GM13977 (cell line): ENCODE results near the gene SSH2.
A peak's percentile ranks its signal among the peaks of the same experiment; 100 is the strongest.
"Not testable (repeated sequence)": the region's sequence is repeated elsewhere in the genome, so short reads cannot be mapped to it uniquely, and the experiment has no call there.

Experiments used
- DNase-seq: peaks from one replicate; pipeline ENCODE4 v3.0.0; 2012; ENCODE audit warnings: low spot score
- CTCF ChIP-seq: IDR thresholded peaks from 2 replicates; pipeline ENCODE4 v1.5.1; 2012; ENCODE audit warnings: mild to moderate bottlenecking, control low read depth; ENCODE audit not compliant: insufficient read depth; ENCODE audit errors: extremely low read depth, missing control alignments
- in situ Hi-C: fragments of 300-500 bp; cut with MboI; formaldehyde crosslinking; loops from one replicate; pipeline ENCODE4 v1.12.0; 2022; ENCODE audit warnings: low sequenced_read_pairs, low pct_unique_long_range_greater_than_20kb, mixed read lengths, inconsistent platforms; ENCODE audit not compliant: unreplicated experiment

The SSH2 gene

GRCh38 chr17:29905086-29905878 lies 24.7 kb downstream of the SSH2 start:
- in situ Hi-C loops, result no loop called here
- DNase-seq, result no peak

DNA sequence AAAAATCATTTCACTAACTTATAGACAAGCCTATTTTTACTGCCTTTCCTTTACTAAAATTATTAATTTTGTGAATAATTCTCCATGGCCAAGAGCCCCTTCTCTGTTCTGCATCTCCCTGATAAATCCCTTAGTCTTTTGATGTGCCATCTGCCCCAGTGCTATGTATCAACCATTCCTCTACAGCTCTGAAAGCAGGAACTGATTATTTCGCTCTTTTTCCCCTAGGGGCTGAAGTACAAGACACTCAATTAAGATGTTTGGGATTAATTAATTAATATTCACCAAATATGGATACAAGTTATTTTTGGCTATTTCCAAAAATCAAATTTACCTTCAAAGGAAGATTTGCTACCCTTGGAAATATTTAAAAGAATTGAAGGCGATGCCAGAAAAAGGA lies 26.6 kb downstream of the SSH2 start:
- in situ Hi-C loops, result no loop called here
- TF ChIP-seq CTCF, result no peak
- no peak for DNase-seq

More at GRCh38 chr17:29905086-29905878, 24.7 kb downstream of the SSH2 start:
- TF ChIP-seq CTCF, result no peak

- DNase-seq, in situ Hi-C loops: not testable (repeated sequence)
These were observed 32.9 kb downstream of the SSH2 start for GRCh38 chr17:29897136-29897535.

DNA sequence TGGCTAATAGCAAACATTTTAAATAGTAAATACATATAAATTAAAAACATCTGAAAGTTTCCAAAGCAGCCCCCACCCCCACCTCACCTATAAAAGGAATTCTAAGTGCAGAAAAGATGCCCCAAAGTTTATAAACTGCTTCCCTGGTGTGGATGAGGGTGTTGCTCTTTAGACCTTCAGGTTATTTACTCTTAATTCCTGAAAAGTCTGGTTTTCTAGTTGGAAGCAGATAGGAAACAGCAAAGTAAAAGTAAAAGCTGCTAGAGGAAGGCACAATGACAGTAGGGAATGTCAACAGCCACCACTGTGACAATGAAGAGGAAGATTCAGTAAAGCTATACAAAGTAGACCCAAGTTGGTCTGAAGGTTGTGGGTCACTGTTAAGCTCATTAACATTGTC lies 37.8 kb downstream of the SSH2 start:
- no peak for DNase-seq
- no peak for TF ChIP-seq CTCF
- in situ Hi-C loops, result no loop called here

DNA sequence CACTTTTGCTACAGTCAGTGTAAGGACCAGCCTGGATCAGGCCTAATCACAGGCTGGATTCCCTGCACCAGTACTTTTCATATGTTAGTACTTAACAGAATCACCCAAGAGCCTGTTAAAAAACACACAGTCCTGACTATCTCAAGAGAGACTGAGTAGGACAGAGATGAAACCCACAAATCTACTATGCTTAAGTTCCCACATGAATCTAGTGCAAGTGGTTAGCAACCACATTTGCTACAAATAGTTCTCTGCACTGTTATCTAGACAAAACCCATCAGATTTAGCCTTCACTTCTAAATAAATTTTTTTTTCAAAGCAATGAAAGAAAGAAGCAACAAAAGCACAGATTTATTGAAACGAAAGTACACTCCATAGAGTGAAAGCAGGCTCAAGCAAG lies 38.9 kb downstream of the SSH2 start:
- DNase-seq, result peak; percentile 14
- TF ChIP-seq CTCF, result no peak
- in situ Hi-C loops, result no loop called here

- in situ Hi-C loops, result no loop called here
- no peak for TF ChIP-seq CTCF
- no peak for DNase-seq
These were observed 44.9 kb downstream of the SSH2 start for GRCh38 chr17:29885031-29885640.

- TF ChIP-seq CTCF, result no peak
- in situ Hi-C loops, result no loop called here
- DNase-seq, result no peak
These were observed 46.5 kb downstream of the SSH2 start for GRCh38 chr17:29883497-29883896.
